Dermis microvascular lymphatic vessel endothelial cell (primary cell): Measurements from ENCODE around the gene NFASC. TPM values are rescaled to one million over a fixed set of nuclear protein-coding genes. Genes with fewer than 3 reads are reported as not detected.

ENCODE experiments used
- DNase-seq, 2 donors: peaks; one replicate each; pipeline versions ENCODE4 v3.0.0 to v3.0.0-alpha.2; 2010; ENCODE audit warnings: low read depth in 2 of 2
- total RNA-seq: library from RNA; depleted of rRNA; stranded (reverse); fragments of >200 nt; gene quantifications from 2 replicates; pipeline ENCODE4 v1.2.1, GENCODE V29; 2014

The NFASC gene
- total RNA-seq, 1 donor from 2014 or later, result under 0.01 TPM

DNA sequence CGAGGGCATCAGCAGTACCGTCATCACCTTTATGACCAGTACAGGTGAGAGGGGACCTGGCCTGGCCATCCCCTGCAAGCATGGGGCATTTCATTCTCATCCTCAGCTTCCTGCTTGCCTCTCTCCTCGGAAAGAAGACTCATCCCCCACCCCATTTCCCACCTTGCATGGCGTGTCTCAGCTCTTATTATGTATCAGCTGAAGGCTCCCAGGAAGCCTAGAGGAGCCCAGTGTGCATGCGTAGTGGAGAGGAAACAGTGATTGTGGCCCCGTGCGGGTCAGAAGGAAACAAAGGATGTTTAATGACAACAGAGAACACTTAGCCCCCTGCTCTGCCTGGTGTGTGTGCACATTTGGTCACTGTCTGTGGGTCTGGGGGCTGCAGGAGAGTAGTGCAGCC, 132.0 kb downstream of the NFASC start:
- DNase-seq, result no peak

- DNase-seq, result no peak
These were observed 132.9 kb downstream of the NFASC start for GRCh38 chr1:205003358-205004131.

DNA sequence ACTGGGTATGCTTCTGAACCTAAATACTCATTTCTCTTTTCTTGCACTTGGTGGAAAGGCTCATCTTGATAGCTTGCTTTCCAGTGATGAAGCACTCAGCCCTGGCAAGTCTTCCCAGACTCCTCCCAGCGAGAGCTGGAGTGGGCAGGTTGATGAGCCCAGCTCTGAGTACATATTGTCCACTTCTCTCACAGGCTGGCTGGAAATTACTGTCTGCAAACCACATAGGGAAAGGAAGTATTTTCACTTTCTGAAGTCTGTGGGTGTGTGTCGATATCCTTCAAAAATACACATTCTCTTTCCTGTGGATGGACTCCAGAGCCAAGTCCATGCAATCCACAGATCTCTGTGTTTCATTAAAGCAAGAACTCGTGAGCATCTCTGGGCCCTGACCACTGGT, 133.7 kb downstream of the NFASC start:
- no peak for DNase-seq

DNA sequence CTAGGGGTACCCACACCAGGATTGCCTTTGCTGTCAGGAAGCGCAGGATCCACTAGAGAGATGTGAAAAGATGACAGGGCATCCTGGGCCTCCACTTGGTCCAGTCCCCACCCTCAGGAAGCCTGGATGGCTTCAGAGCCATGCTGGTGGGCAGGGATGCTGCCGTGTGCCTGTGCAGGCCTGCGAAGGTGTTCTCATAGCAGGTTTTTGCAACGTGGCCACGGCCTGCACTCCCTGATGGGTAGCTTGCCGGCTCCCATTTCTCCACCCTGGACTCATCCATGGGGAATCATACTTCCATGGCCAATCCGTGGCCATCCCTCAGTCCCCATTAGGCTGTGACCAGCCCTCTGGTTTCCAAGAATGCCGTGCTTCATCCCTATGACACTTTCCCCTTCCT, 138.2 kb downstream of the NFASC start:
- DNase-seq, result no peak

DNA sequence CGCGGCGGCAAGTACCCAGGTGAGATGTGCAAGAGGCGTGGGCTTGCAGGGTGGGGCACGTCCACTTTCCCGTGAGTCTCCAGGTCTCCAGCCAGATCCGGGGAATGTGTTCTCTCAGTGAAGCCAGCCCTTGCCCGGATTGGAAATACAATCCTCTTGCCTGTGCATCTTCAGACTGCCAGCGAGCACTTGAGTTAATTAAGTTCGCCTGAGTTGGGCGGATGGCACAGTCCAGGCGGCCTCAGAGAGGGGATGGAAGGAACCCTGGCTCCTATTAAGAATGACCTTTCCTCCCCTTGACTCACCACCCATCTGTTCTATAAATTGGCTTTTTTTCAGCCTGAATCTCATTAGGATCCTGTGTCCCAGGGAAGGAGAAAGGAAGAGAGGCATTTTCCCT, 139.0 kb downstream of the NFASC start:
- no peak for DNase-seq

GRCh38 chr1:205012391-205013140, 141.9 kb downstream of the NFASC start:
- no peak for DNase-seq

DNA sequence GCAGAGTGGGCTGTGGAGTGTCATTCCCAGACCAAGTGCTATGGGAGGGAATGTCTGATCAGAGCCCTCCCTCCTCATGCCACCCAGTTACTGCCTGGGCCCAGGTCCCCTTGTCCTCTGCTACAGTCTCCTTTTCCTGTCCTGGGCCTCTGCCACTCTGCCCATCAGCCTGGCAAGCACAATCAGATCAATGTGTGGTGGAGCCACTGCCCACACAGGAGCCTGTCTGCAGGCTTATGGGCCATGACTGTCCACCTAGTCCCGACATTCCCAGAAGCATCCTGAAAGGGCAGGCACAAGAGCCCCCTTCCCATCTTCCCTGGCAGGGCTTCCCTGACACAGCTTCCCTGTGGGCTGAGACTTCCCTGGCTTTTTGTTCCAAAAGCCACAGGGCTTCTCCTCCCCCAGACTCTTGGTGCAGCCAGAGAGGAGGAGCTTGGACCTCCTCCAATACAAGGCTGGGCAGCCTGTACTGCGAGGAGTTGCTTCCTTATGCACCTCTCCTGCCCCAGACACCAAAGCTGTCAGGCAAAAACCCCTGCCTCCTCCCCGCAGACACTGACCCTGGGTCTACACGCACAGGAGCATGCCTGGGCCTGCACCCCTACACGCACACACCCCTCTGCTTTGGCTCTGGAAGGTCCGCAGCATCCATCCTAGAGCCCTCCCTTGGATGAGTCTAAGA, 143.2 kb downstream of the NFASC start:
- no peak for DNase-seq

DNA sequence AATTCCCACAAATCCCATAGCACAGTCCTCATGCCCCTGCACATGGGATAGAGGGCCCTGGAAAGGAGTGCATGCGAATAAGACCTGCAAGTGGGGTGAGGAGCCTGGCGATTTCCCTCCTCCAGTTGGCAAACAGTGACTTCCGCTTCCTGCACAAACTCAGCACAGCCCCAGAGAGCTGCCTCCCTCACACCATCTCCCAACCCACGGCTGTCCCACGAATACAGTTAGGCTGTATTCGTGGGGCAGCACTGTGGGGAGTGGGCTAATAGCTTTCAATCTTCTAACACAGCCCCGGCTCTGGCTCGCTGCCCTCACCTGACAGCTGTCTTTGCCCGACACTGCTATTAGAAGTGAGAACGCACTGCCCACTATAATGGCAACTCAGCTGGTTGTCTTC, 144.1 kb downstream of the NFASC start:
- DNase-seq, result no peak

DNA sequence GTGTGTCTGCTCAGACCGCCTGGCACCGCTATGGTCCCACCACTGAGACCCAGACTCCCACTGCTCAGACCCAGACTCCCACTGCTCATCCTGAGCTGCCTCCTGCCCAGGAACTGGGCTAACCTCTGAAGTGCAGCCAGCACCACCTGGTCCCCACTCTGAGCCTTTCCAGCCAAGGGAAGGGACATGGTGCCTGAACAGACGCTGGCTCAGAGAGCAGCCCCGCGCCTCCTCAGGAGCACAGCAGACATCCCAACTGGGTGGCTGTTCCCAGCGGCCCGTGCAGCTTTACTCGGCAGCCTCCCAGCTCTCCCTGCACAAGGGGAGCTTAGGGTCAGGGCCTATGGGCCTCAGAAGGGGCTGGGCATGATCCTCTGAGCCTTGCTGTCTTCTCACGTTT, 144.6 kb downstream of the NFASC start:
- no peak for DNase-seq

- no peak for DNase-seq
These were observed 145.4 kb downstream of the NFASC start for GRCh38 chr1:205016075-205016474.

- no peak for DNase-seq
These were observed 145.9 kb downstream of the NFASC start for GRCh38 chr1:205016584-205016983.

- DNase-seq, result no peak
These were observed 146.3 kb downstream of the NFASC start for GRCh38 chr1:205017001-205017400.

- DNase-seq, result no peak
These were observed 147.1 kb downstream of the NFASC start for GRCh38 chr1:205017766-205018165.

DNA sequence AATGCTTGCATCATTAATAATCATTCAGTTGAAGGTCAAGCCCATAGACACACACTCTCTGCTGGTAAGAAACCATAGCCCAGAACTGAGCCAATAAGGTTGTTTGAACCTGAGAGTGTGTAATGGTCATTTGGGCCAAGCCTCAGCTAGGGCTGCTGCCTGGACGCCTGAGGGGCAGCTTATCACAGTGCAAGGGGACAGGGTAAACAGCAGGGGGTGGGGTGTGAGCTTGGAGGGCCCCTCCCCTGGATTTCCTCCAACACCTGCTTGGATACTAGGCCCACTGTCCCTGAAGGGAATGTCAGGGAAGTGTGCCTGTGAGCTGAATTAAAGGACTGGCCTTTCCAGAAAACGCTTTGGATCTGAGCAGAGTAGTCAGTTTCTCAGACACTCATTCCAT, 147.7 kb downstream of the NFASC start:
- no peak for DNase-seq

GRCh38 chr1:205020466-205020865, 149.8 kb downstream of the NFASC start:
- DNase-seq, result no peak

GRCh38 chr1:205024679-205025078, 154.0 kb downstream of the NFASC start:
- DNase-seq, result no peak

DNA sequence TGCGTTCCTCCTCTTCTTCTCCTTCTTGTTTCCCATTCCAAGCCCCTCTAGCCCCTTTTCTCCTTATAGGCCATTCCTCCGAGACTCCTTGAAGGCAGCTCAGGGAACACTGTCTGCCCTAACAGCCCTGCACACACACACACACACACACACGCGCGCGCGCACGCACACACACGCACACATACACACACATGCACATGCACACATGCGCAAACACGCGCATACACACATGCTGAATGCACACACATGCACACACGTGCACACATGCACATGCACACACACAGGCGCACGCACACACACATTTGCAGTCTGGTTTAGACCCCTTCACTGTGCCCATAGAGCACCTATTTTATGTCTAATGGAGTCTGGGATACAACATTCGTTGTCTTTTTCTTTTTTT, 154.6 kb downstream of the NFASC start:
- peak in 1 of 2 donors; percentile 34 for DNase-seq

- no peak for DNase-seq
These were observed 155.5 kb downstream of the NFASC start for GRCh38 chr1:205026181-205026580.

DNA sequence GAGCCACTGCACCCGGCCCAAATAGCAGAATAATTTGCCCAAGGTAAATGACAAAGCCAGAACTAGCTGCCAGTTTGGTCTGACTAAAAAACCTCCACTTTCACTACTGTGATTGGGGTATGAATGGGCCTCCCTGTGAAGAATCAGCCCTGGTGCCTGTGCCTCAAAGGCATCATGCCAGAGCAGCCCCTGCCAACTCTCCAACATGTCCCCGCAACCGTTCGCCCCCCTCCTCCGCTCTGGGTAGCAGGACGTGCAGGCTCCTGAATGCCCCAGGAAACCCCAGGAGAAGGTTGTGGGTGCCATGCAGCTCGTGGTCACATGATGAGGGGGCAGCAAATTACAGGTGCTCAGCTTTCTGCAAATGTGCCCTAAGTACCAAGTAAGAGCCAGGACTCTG, 157.7 kb downstream of the NFASC start:
- no peak for DNase-seq

GRCh38 chr1:205028924-205029323, 158.3 kb downstream of the NFASC start:
- DNase-seq, result no peak

- DNase-seq, result no peak
These were observed 159.6 kb downstream of the NFASC start for GRCh38 chr1:205030241-205030640.

- DNase-seq, result no peak
These were observed 160.2 kb downstream of the NFASC start for GRCh38 chr1:205030896-205031295.

DNA sequence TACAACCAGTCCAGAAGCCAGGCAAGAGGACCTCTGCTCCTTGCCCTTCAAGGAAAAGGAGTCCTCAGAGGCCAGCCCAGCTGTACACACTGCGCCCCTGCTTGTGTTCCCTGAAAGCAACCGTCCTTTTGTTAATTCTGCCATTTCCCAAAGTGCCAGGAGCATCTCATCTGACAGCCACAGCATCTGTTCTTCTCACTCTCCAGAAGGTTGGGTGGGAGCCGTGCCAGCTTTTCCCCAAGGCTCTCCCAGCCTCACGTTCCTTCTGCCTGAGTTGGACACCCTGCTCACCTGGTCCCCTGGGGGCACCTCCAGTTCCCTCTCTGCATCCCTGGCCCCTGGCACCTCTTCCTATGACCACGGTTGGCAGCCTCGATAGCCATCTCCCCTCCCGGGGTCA, 161.8 kb downstream of the NFASC start:
- no peak for DNase-seq
